ENCODE data around the gene CD276.

Gene CD276

GRCh38 chr15:73748730-73749129 lies 64.5 kb downstream of the CD276 start:
- DNase-seq, result no peak

- no peak for DNase-seq
Measured at GRCh38 chr15:73749533-73749932, 65.3 kb downstream of the CD276 start.

- DNase-seq, result no peak
Measured at GRCh38 chr15:73749971-73750370, 65.8 kb downstream of the CD276 start.

GRCh38 chr15:73750438-73750837 lies 66.3 kb downstream of the CD276 start:
- DNase-seq, result no peak

- DNase-seq, result no peak
Measured at GRCh38 chr15:73750951-73751350, 66.8 kb downstream of the CD276 start.

GRCh38 chr15:73751511-73751898 lies 67.3 kb downstream of the CD276 start:
- DNase-seq, result no peak

GRCh38 chr15:73751899-73752805 lies 68.0 kb downstream of the CD276 start:
- no peak for DNase-seq

- no peak for DNase-seq
Measured at GRCh38 chr15:73752806-73753193, 68.6 kb downstream of the CD276 start.

GRCh38 chr15:73753250-73754130 lies 69.3 kb downstream of the CD276 start, which contains the start of gene INSYN1:
Gene INSYN1, minus strand, starts transcription at chr15:73753351. Its CDS starts 2,221 bp downstream, at chr15:73751130.
- no peak for DNase-seq

- DNase-seq, result peak; percentile 64
Measured at GRCh38 chr15:73754461-73754860, 70.3 kb downstream of the CD276 start.

- no peak for DNase-seq
Measured at GRCh38 chr15:73755481-73755880, 71.3 kb downstream of the CD276 start.

GRCh38 chr15:73755946-73756345 lies 71.8 kb downstream of the CD276 start:
- no peak for DNase-seq

- DNase-seq, result no peak
Measured at GRCh38 chr15:73756390-73756789, 72.2 kb downstream of the CD276 start.

GRCh38 chr15:73756947-73757513 lies 72.8 kb downstream of the CD276 start:
- DNase-seq, result no peak

GRCh38 chr15:73757571-73757970 lies 73.4 kb downstream of the CD276 start:
- DNase-seq, result no peak

GRCh38 chr15:73758461-73758860 lies 74.3 kb downstream of the CD276 start:
- peak; percentile 9 for DNase-seq

GRCh38 chr15:73760330-73761329 lies 76.4 kb downstream of the CD276 start:
- DNase-seq, result no peak

GRCh38 chr15:73763931-73764330 lies 79.7 kb downstream of the CD276 start:
- DNase-seq, result no peak

Data from MV-4-11 (cell line).